Mammary epithelial cell (primary cell): ENCODE data around the gene MCU.

Source experiments
- CTCF ChIP-seq, 2 donors: IDR thresholded peaks in 1 of 2; conservative IDR thresholded peaks in 1 of 2; 2 replicates each; pipeline ENCODE4 v1.5.1; 2011 to 2012; ENCODE audit warnings: inconsistent platforms in 2 of 2, low read length in 2 of 2, mild to moderate bottlenecking in 2 of 2, control low read depth in 1 of 2, low read depth in 1 of 2; ENCODE audit not compliant: insufficient read depth in 1 of 2; ENCODE audit errors: extremely low read depth in 1 of 2
- EZH2 ChIP-seq: IDR thresholded peaks from 2 replicates; pipeline ENCODE4 v1.6.1; 2012; ENCODE audit warnings: low read length, inconsistent platforms, borderline replicate concordance

GRCh38 chr10:72850861-72851260 lies 158.9 kb downstream of the MCU start:
- TF ChIP-seq CTCF (conservative IDR thresholded peaks at IDR 0.05 in 1 of 2, IDR thresholded peaks at IDR 0.05 in 1 of 2; ENCODE audit: extremely low read depth in 1 of 2, insufficient read depth in 1 of 2, low read depth in 1 of 2, low read length in 2 of 2) (no peak), EZH2 (no peak)
